SIG-M5 (cell line): ENCODE results near the gene ZNF792.
"Not testable (repeated sequence)": the region's sequence is repeated elsewhere in the genome, so short reads cannot be mapped to it uniquely, and the experiment has no call there.

Experiments
- DNase-seq: peaks from one replicate; lab custom pipeline; 2025; lab: John Stamatoyannopoulos, UW

ZNF792 gene

DNA sequence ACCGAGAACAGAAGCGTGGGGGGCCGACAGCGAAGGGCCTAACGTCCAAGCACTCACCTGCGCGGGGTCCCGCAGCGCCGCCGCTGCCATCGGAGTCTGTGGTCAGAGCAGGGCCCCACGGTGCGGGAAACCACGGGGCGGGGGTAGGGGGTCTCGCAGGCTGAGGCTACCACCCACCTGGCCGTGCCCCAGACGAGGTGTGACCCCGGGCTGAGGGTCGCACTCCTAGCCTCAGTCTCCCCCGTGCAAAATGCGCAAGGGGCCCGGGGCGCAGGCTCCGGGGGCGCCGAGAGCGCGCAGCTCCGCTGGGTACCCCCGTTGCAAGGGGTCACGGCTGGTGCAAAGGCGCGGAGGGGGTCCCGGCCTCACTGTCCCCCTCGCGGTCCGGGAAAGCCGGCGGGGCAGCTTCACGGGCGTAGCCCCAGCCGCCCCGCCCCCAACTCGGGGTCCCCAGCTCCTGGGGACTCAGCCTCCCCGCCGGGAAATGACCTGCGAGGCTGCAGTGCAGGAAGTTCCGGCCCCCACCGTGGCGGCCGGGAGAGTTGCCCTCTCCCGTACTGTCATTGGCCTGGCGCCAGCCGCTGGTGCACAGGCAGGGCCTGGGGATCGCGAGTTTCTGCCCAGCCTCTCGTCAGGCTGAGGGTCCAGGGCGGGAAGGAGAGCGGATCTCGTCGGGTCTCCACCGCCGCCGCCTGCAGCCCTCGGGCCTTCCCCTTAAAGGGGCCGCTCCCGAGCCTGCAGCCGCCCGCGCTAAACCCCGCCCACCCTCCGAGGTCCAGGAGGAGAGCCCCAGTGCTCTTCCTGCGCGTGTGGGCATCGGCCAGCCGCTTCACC is at the start of gene ZNF792:
TSS of gene ZNF792 (minus strand) at position 657 of the 834 bp plus-strand sequence. CDS start at position 90, 567 bp downstream.
- no peak for DNase-seq

DNA sequence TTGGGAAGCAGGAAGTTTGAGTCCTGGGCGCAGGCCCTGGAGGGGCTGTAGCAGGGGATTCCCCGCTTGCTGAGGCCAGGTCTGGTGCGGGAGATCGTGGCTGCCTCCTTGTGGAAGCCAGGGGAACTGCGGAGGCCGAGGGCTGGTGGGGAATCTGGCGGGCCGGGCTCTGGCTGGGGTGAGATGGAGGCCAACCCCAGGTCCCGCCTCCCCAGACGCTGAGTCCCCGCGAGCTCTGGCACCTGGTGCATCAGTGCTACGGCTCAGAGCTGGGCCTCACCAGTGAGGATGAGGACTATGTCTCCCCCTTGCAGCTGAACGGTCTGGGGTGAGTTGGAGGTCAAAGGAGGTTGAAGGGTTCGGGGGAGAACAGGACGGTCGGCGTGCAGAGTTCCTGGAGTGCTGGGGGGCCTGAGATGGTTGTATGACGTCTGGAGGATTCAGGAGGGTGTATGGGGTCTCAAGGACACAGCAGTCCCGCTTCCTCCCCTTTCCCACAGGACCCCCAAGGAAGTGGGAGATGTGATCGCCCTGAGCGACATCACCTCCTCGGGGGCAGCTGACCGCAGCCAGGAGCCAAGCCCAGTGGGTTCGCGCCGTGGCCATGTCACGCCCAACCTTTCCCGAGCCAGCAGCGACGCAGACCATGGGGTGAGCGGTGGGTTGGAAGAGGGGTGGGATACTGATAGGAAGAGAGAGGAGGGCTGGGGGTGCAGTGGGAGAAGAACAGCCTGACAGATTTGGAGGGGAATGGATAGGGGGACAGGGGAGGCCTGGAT is 49.2 kb upstream of the ZNF792 start:
- no peak for DNase-seq

DNA sequence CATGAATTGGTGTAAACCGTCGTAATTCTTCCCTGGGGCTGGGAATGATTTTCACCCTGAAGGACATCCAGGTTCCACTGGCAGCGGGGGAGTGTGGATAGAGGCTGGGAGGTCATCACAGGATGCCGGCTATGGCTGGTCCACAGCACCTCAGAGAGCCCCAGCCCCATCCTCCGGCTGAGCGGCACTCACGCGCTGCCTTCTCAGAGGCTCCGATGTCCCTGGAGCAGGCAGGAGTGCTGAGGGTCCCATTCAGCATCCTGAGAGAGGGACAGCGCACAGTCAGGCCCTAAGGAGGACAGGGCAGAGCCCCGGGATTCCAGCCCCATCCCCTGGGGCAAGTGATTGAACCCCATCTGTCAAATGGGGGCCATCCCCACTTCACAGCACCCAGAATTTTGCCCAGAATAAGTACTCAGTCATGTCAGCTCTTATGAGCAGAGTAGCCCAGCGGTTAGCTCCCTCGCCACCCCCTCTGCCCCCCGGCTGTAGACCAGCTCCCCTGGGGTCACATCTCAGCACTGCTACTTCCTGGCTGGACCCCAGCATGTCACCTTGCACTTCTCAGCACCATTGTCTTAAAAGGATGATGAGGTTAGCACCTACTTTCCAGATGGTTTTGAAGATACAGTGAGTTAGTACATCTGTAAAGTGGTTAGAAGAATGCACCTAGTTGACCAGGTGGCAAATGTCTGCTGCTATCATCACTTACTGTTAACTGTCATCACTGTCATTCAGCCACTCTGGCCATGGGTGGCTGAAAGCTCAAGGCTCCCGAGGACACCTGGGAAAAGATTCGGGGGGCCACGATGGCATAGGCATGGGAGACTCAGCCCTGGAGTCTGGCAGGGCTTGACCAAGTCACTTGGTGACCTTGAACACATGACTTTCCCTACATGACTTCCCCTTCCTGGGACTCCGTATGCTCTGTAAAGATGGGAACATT is 48.0 kb upstream of the ZNF792 start:
- DNase-seq: no peak

DNA sequence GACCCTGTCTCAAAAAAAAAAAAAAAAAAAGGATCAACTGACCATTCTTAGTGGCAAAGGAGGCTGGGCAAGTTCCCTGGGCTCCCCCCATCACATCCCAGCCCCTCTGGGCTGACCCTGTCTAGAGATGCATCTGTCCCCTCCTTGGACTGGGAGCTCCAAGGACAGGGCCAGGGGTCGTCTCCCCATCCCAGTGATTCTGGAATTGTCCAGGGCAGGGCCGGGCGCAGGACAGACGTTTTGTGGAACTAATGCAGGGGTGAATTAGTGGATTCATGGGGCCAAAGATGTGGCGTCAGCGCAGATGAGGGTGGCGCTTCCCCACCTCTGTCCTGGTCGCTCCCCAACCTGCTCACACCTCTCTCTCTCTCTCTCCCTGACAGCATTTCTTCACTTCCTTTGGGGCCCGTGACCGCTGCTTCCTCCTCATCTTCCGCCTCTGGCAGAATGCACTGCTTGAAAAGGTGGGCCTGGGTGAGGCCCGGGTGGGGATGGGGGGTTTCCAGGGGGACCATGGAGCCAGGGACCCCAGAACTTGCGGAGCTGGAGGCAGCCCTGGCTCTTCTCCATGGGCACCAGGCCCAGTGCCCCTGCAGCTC is 47.2 kb upstream of the ZNF792 start:
- no peak for DNase-seq

DNA sequence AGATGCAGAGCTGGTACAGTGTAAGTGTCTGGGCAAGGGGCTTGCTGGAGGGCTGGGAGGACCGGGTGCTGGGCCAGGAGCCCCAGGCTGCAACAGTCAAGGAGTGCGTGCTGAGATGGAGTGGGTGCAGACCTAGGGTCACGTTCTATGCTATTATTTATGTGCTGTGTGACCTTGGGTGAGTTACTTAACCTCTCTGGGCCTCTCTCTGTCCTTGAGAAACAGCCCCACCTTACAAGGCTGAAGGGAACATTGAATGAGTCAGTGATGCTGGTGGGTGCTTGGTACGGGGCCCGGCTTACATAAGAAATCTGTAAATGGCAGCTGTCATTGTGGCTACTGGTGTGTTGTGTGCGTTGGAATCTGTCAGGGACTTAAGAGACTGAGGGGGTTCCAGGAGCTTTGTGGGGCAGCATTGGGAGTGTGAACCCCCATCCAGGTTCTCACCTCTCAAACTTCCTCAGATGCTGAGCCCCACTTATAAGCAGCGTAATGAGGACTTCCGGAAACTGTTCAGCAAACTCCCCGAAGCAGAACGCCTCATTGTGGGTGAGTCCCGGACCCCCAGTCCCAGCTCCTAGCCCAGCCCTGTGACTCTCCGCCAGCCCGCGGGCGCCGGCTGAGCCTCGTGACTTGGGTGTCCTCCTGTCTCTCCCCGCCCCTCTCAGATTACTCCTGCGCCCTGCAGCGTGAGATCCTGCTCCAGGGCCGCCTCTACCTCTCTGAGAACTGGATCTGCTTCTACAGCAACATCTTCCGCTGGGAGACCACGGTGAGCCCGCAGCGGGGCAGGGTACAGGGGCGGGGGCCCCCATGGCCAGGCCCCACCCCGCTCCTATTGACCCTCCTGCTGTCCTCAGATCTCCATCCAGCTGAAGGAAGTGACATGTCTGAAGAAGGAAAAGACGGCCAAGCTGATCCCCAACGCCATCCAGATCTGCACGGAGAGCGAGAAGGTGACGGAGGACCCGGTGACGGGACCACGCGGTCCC is 45.7 kb upstream of the ZNF792 start:
- no peak for DNase-seq

DNA sequence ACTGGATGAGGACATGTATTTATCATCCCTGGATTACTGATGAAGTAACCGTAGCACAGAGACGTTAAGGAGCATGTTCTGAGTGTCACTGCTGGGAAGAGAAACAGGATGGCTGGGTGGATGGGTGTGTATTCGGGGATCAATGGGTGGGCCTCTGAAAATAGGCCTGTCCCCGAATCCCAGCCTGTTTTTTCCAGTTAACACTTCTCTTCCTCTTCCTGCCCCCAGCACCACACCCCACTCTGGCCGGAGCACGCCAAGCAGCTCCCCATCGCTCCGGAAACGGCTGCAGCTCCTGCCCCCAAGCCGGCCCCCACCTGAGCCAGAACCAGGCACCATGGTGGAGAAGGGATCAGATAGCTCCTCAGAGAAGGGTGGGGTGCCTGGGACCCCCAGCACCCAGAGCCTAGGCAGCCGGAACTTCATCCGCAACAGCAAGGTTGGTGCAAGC is 44.9 kb upstream of the ZNF792 start:
- no peak for DNase-seq

DNA sequence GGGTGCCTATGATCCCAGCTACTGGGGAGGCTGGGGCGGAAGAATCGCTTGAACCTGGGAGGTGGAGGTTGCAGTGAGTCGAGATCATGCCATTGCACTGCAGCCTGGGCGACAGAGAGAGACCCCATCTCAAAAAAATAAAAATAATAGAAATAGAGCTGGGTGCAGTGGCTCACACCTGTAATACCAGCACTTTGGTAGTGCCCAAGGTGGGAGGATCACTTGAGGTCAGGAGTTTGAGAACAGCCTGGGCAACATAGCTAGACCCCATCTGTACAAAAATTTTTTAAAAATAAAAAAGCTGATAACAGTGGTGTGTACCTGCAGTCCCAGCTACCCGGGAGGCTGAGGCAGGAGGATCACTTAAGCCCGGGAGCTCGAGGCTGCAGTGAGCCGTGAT is 43.4 kb upstream of the ZNF792 start:
- DNase-seq: not testable (repeated sequence)

DNA sequence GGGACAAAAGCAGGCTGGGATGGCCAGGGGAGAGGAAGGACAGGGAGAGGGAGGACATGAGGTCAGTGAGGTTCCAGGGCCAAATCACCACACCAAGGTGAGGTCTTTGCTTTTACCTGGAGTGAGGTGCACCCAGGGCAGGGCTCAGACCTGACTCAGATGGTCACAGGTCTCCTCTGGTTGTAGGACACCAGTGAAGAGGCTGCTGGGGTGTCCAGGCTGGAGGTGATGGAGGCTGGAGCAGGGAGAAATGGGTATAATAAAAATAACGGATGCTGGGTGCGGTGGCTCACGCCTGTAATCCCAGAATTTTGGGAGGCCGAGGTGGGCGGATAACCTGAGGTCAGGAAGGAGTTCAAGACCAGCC is 43.0 kb upstream of the ZNF792 start:
- no peak for DNase-seq

DNA sequence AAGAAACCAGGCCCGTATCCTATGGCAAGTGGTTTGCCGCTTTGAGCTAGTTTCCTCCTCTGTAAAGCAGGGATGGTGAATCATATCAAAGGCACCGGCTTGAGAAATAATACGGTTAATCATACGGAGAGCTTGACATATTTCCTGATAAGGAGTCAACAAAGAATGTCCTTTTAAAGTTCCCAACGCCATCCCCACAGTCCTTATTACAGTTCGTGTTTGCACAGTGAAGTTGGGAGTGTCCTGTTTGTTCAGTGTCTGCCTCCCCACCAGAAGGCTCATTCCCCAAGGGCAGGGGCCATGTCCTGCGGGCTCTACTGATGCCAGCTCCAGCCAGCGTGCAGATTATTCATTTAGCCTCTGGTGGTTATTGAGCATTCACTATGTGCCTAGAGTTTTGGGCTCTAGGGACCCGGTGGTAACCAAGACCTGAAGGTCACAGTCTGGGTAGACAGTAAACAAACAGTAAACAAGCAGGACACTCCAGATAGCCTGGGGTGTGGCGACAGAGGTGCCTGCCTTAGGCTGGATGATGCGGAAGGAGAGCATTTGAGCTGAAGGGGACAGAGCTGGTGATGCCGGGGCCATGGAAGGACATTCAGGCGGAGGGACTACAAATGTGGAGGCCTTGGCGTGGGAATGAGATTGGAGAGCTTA is 42.4 kb upstream of the ZNF792 start:
- no peak for DNase-seq

DNA sequence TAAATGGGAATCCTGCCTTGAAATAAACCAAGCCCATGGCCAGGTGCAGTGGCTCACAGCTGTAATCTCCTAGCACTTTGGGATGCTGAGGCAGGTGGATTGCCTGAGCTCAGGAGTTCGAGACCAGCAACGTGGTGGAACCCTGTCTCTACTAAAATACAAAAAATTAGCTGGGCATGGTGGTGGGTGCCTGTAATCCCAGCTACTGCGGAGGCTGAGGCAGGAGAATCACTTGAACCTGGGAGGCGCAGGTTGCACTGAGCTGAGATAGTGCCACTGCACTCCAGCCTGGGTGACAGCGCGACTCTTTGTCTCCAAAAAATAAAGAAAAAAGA is 41.9 kb upstream of the ZNF792 start:
- DNase-seq: not testable (repeated sequence)

DNA sequence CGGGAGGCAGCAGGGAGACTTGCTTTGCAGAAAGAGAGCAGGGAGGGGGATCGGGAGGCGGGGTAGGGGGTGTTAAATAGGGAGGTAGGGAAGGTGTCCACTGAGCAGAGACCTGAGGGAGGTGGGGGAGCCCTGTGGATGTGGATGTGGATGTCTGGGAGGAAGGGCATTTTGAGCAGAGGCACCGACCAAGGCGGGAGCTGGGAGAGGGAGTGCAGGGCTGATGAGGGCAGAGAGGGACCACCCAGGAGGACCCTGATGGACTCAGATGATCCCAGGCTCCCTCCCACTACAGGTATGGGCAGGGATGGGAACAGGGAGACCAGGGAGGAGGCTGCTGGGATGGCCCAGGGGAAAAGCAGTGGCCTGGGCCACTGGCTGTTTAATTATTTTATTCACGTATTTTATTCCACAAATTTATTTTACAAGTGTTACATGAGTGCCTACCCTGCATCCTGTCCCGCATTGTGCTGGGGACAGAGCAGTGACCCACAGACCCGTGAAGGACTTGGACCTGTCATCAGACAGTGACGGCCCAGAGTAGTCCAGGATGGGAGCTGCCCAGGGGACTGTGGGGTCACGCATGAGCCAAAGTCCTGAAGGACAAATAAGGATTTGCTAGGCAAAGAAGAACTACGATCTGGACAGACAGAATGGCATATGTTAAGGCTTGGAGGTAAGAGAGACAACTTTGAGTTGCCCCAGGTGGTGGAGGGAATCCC is 41.4 kb upstream of the ZNF792 start:
- no peak for DNase-seq

DNA sequence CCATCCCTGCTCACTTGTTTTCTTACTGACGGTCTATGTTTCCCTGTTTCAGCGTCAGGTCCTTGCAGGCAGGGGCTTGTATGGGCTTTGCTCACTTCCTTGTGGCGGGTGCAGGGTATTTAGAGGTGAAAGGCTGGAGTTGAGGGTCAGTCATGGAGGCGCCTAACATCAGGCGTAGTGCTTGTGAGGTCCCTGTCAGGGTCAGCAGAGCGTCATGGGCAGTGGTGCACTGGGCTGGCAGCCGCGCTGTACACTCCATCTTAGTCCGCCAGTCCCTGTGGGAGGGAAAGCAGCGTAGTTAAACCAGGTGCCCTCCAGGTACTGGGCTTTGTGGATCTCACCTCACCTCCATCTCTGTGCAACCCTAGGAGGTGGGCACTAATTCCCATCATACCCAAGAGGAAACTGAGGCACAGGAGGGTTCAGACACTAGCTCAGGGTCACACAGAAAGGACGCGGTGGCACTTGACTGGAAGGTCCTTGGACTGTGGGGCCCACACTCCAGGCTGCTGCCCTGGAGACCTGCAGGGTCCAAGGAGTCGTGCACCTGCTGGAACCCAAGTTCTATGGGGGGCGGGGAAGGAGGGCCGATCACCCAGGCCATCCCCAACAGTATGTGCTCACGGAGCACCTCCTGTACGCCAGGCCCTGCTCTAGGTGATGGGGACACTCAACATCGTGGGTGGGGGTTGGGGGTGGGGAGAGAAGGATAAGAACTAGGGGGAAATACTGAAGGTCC is 40.7 kb upstream of the ZNF792 start:
- DNase-seq: no peak

DNA sequence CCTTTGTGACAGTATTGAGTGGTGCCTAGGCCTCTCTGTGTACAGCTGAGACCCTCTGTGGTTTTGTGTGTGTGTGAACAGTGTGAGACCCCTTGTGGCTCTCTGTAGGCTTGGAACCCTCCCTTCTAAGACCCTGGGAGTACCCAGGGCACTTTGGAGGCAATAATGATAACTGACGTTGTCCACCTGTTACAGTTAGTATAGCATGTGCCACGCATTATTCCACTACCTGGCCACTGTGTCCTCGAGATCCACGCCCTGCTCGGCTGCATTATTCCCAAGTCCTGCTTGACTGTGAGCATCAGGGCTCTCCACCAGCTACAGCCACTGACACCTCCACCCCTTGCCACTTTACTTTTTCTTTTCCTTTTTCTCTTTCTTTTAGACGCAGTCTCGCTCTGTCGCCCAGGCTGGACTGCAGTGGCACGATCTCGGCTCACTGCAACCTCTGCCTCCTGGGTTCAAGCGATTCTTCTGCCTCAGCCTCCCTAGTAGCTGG is 38.1 kb upstream of the ZNF792 start:
- no peak for DNase-seq

DNA sequence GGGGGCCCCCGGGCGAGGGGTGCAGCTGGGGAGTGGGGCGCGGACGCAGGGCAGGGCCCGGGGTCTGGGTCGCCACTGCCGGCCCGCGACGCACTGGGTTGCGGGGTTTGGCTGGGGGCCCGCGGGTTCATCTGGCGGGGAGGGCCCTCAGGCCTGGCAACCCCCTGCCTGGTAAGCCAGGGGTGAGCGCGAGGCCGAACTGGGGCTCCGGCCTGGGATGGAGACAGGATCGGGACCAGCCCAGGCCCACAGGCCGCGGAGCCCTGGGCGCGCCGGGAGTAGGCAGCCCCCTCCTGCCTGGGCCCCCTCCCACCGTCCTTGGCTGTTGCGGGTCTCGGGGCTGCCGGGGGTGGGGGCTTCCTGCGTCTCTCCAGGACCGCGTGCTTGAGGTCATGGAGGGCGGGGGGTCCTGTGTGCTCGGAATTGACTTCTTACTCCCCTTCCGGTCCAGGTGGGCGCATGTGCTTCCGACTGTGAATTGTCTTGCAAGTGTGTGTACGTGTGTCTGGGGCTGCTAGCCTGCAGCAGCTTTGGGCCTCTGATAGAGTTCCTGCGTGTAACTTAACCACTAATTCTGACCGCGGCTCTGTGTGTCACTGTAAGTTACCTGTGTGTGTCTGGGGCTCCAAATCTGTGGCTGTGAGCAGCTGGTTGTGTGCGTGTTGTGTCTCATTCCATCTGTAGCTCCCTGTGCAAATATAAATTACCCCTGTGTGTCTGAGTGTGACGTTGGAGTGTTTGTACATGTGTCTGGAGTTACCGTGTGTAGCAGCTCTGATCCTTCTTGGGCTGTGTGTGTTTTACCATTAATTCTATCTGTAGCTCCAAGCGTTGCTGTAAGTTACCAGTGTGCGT is 36.8 kb upstream of the ZNF792 start:
- DNase-seq: no peak

DNA sequence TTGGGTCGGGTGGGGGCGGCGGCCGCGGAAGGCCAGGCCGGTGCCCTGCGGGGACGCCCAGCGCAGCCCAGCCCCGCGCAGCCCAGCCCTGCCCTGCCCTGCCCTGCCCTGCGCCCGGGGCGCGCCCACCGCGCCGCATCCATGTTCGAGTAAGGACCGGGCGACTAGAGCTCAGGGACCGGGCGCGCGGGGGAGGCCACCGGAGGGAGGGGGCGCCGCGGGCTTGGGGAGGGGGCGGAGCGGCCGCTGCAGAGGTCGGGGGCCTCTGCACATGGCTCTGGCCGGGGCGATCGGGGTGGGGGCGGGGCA is 36.3 kb upstream of the ZNF792 start:
- DNase-seq: no peak

DNA sequence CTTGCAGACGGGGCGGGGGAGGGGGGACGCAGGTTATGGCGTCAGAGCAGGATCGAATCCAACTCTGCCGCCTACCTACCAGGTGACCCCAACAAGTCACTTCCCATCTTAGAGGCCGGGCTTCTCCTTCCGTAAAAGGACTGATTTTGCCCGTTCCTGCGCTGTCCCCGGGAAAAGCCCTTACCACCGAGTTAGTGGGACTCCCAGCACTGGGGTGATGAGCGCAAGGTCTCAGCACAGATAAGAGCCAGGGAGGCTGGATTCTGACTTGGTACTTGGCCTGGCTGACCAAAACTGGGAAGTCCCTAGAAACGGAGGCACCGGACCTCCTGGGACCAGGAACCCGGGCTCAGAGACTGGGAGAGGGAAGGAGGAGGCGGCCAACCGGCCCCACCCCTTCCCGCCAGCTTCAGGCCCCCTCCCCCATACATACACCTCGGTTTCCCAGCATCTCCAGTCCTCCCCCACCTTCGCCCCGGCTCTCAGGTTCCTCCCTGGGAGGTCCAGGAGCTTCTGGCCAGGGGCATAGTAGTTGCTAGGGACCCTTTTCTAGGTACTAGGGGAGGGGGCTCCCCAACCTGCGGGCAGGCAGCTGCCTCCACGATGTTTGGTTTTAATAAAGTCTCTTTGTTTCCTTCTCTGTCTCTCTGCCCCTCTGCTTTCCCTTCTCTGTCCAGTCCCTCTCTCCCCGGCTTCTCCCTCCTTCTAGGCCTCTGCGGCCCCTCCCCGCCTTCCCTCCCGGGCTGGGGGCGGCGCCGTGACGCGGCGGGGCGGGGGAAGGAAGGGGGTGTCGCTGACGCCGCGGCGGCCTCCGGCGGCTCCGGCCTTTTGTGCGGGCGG is 35.7 kb upstream of the ZNF792 start, which contains the start of gene GRAMD1A:
TSS of gene GRAMD1A (plus strand) at position 826 of the 840 bp plus-strand sequence. CDS start 156 bp downstream, outside the sequence.
- DNase-seq: no peak
